ENCODE data around the gene SH3BP1.
A peak's percentile ranks its signal among the peaks of the same experiment; 100 is the strongest.
"Not testable (repeated sequence)": the region's sequence is repeated elsewhere in the genome, so short reads cannot be mapped to it uniquely, and the experiment has no call there.

SH3BP1 gene

GRCh38 chr22:37607935-37608476 is 31.5 kb upstream of the SH3BP1 start:
- Histone ChIP-seq H3K4me3 (ENCODE audit: low read depth, low read length) (peak overlapping the region; percentile 87), H3K4me1 (no peaks in the 10 kb centered on the region; the same call in 1 of the 2 replicates), H3K36me3 (no peaks in the 10 kb centered on the region), H3K27me3 (no peaks in the 10 kb centered on the region; the same call in 1 of the 2 replicates), H3K9me3 (no peaks in the 10 kb centered on the region)
- no peak for DNase-seq
- TF ChIP-seq CTCF (IDR thresholded peaks at IDR 0.05; ENCODE audit: low read depth, low read length), result no peak

GRCh38 chr22:37608477-37609239 is 30.8 kb upstream of the SH3BP1 start, which contains the start of gene GGA1:
GGA1 (plus strand) TSS chr22:37608834; CDS start chr22:37608861, 27 bp downstream.
- Histone ChIP-seq H3K27me3 (no peaks in the 10 kb centered on the region; the same call in 1 of the 2 replicates), H3K4me1 (no peaks in the 10 kb centered on the region; the same call in 1 of the 2 replicates), H3K9me3 (no peaks in the 10 kb centered on the region), H3K36me3 (no peaks in the 10 kb centered on the region), H3K4me3 (ENCODE audit: low read depth, low read length) (peak within 1 kb of the TSS; percentile 87)
- no peak for TF ChIP-seq CTCF (IDR thresholded peaks at IDR 0.05; ENCODE audit: low read depth, low read length)
- peak; percentile 94 for DNase-seq

GRCh38 chr22:37609240-37610152 is 30.0 kb upstream of the SH3BP1 start:
- TF ChIP-seq CTCF (IDR thresholded peaks at IDR 0.05; ENCODE audit: low read depth, low read length), result no peak
- Histone ChIP-seq H3K4me3 (ENCODE audit: low read depth, low read length) (peak overlapping the region; percentile 87), H3K4me1 (no peaks in the 10 kb centered on the region; the same call in 1 of the 2 replicates), H3K9me3 (no peaks in the 10 kb centered on the region), H3K27me3 (no peaks in the 10 kb centered on the region), H3K36me3 (peaks cover 2% of the 10 kb centered on the region)
- no peak for DNase-seq

- H3K4me1 ChIP-seq, H3K9me3 ChIP-seq, DNase-seq, H3K36me3 ChIP-seq, H3K27me3 ChIP-seq: not testable (repeated sequence)
- H3K4me3 ChIP-seq (ENCODE audit: low read depth, low read length), result peak overlapping the region; percentile 87
Observed at GRCh38 chr22:37610153-37610475, 29.4 kb upstream of the SH3BP1 start.

- no peak for DNase-seq
- Histone ChIP-seq H3K36me3 (peaks cover 5% of the 10 kb centered on the region), H3K4me3 (ENCODE audit: low read depth, low read length) (no peak overlapping the region), H3K27me3 (no peaks in the 10 kb centered on the region), H3K9me3 (no peaks in the 10 kb centered on the region), H3K4me1 (no peaks in the 10 kb centered on the region; the same call in 1 of the 2 replicates)
- no peak for TF ChIP-seq CTCF (IDR thresholded peaks at IDR 0.05; ENCODE audit: low read depth, low read length)
Observed at GRCh38 chr22:37610480-37611129, 28.9 kb upstream of the SH3BP1 start.

- DNase-seq, result no peak
- no peaks in the 10 kb centered on the region; the same call in 1 of the 2 replicates for H3K4me1 ChIP-seq
- no peak overlapping the region for H3K4me3 ChIP-seq (ENCODE audit: low read depth, low read length)
- peaks cover 5% of the 10 kb centered on the region for H3K36me3 ChIP-seq
- TF ChIP-seq CTCF (IDR thresholded peaks at IDR 0.05; ENCODE audit: low read depth, low read length), result no peak
- H3K27me3 ChIP-seq, result no peaks in the 10 kb centered on the region
- no peaks in the 10 kb centered on the region for H3K9me3 ChIP-seq
Observed at GRCh38 chr22:37611207-37611606, 28.3 kb upstream of the SH3BP1 start.

All from BE2C (cell line).